OCI-LY3 (cell line): ENCODE data around the gene HAO2.

Experiments
- H2AFZ ChIP-seq: fragments of 200-600, 300-600 bp; shearing (Covaris generic); 2 replicates; pipeline ENCODE4 v1.6.0; 2014; ENCODE audit warnings: antibody characterized with exemption, low read depth, low read length
- H3K27ac ChIP-seq: fragments of 200-600, 300-600 bp; sonication (generic); 2 replicates; pipeline ENCODE4 v1.5.1; 2014; ENCODE audit warnings: mild to moderate bottlenecking, low read length, moderate library complexity, mixed read lengths
- H3K27me3 ChIP-seq: fragments of 200-600, 300-600 bp; sonication (generic); 2 replicates; pipeline ENCODE4 v1.6.1; 2014; ENCODE audit warnings: low read depth, low read length, mixed read lengths
- H3K36me3 ChIP-seq: fragments of 200-600, 300-600 bp; sonication (generic); replicated peaks from 2 replicates; pipeline ENCODE3; 2014; ENCODE audit warnings: low read depth, low read length, mixed read lengths
- H3K4me1 ChIP-seq: fragments of 300-600, 200-600 bp; sonication (generic); 2 replicates; pipeline ENCODE4 v1.6.1; 2014; ENCODE audit warnings: low read length, mixed read lengths
- H3K4me2 ChIP-seq: fragments of 200-600, 300-600 bp; sonication (generic); 2 replicates; pipeline ENCODE4 v1.6.1; 2014; ENCODE audit warnings: low read length, mixed read lengths
- H3K4me3 ChIP-seq: fragments of 300-600, 200-600 bp; sonication (generic); 2 replicates; pipeline ENCODE4 v1.5.1; 2014; ENCODE audit warnings: antibody characterized with exemption, mild to moderate bottlenecking, low read length, moderate library complexity
- H3K79me2 ChIP-seq: fragments of 300-600, 200-600 bp; shearing (Covaris generic); 2 replicates; pipeline ENCODE4 v1.6.1; 2014; ENCODE audit warnings: mild to moderate bottlenecking, low read length, mixed read lengths
- H3K9ac ChIP-seq: fragments of 300-600, 200-600 bp; shearing (Covaris generic); 2 replicates; pipeline ENCODE4 v1.6.0; 2014; ENCODE audit warnings: mild to moderate bottlenecking, low read length, moderate library complexity
- H3K9me3 ChIP-seq: fragments of 200-600, 300-600 bp; shearing (Covaris generic); 2 replicates; pipeline ENCODE4 v1.6.1; 2014; ENCODE audit warnings: low read length, mixed read lengths; ENCODE audit not compliant: insufficient read depth
- H4K20me1 ChIP-seq: fragments of 200-600, 300-600 bp; sonication (generic); 2 replicates; pipeline ENCODE4 v1.6.1; 2016; ENCODE audit warnings: low read length, mixed read lengths; ENCODE audit not compliant: insufficient read depth
- EZH2phosphoT487 ChIP-seq: fragments of 200-600 bp; shearing (Covaris generic); IDR thresholded peaks from 2 replicates; pipeline ENCODE4 v1.6.1; 2018; ENCODE audit warnings: antibody characterized with exemption, mixed run types, low read depth
- TF ChIP-seq, protein P1 (sequence below): fragments of 200-600, 300-600 bp; sonication (generic); IDR thresholded peaks from 2 replicates; pipeline ENCODE4 v1.5.1; 2014; ENCODE audit warnings: antibody characterized with exemption, low read length, low read depth

Gene HAO2

GRCh38 chr1:119379117-119379516 is 10.5 kb downstream of the HAO2 start:
- Histone ChIP-seq H3K9ac (no peak overlapping the region), H3K4me1 (no peaks in the 10 kb centered on the region), H2AFZ (no peak overlapping the region), H3K27me3 (0 out of 2 replicates have a peak, but pooled peaks cover 3% of the 10 kb centered on the region), H3K27ac (no peak overlapping the region), H3K9me3 (no peaks in the 10 kb centered on the region), H4K20me1 (no peaks in the 10 kb centered on the region), H3K36me3 (no peaks in the 10 kb centered on the region), H3K79me2 (no peaks in the 10 kb centered on the region), H3K4me3 (no peak overlapping the region), H3K4me2 (no peak overlapping the region)
- TF ChIP-seq, protein P1, sequence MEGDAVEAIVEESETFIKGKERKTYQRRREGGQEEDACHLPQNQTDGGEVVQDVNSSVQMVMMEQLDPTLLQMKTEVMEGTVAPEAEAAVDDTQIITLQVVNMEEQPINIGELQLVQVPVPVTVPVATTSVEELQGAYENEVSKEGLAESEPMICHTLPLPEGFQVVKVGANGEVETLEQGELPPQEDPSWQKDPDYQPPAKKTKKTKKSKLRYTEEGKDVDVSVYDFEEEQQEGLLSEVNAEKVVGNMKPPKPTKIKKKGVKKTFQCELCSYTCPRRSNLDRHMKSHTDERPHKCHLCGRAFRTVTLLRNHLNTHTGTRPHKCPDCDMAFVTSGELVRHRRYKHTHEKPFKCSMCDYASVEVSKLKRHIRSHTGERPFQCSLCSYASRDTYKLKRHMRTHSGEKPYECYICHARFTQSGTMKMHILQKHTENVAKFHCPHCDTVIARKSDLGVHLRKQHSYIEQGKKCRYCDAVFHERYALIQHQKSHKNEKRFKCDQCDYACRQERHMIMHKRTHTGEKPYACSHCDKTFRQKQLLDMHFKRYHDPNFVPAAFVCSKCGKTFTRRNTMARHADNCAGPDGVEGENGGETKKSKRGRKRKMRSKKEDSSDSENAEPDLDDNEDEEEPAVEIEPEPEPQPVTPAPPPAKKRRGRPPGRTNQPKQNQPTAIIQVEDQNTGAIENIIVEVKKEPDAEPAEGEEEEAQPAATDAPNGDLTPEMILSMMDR, result no peak
- TF ChIP-seq EZH2phosphoT487, result no peak

GRCh38 chr1:119380304-119380703 is 11.7 kb downstream of the HAO2 start:
- Histone ChIP-seq H3K4me3 (no peak overlapping the region), H4K20me1 (no peaks in the 10 kb centered on the region), H3K9ac (no peak overlapping the region), H3K27ac (no peak overlapping the region), H3K27me3 (no peaks in the 10 kb centered on the region), H3K9me3 (no peaks in the 10 kb centered on the region), H3K4me1 (no peaks in the 10 kb centered on the region), H3K4me2 (no peak overlapping the region), H3K79me2 (no peaks in the 10 kb centered on the region), H3K36me3 (no peaks in the 10 kb centered on the region), H2AFZ (no peak overlapping the region)
- TF ChIP-seq, protein P1, result no peak
- TF ChIP-seq EZH2phosphoT487, result no peak

- Histone ChIP-seq H2AFZ (no peak overlapping the region), H3K27me3 (no peaks in the 10 kb centered on the region), H3K27ac (no peak overlapping the region), H3K9me3 (no peaks in the 10 kb centered on the region), H3K9ac (no peak overlapping the region), H3K4me1 (no peaks in the 10 kb centered on the region), H4K20me1 (no peaks in the 10 kb centered on the region), H3K4me2 (no peak overlapping the region), H3K79me2 (no peaks in the 10 kb centered on the region), H3K4me3 (no peak overlapping the region), H3K36me3 (no peaks in the 10 kb centered on the region)
- TF ChIP-seq, protein P1, result no peak
- no peak for TF ChIP-seq EZH2phosphoT487
These were observed 12.5 kb downstream of the HAO2 start for GRCh38 chr1:119380983-119381662.

GRCh38 chr1:119384591-119384990 is 16.0 kb downstream of the HAO2 start:
- Histone ChIP-seq H3K4me1 (no peaks in the 10 kb centered on the region), H4K20me1 (no peaks in the 10 kb centered on the region), H3K4me2 (no peak overlapping the region), H2AFZ (no peak overlapping the region), H3K9ac (no peak overlapping the region), H3K36me3 (no peaks in the 10 kb centered on the region), H3K9me3 (no peaks in the 10 kb centered on the region), H3K27ac (no peak overlapping the region), H3K79me2 (no peaks in the 10 kb centered on the region), H3K4me3 (no peak overlapping the region), H3K27me3 (peaks cover 8% of the 10 kb centered on the region; the same call in 1 of the 2 replicates)
- TF ChIP-seq EZH2phosphoT487, result no peak
